ENCODE results near the gene ZNF831.

- TF ChIP-seq CTCF (IDR thresholded peaks at IDR 0.05): no peak
- no peak for TF ChIP-seq EP300 (IDR thresholded peaks at IDR 0.05)
- TF ChIP-seq POLR2A (IDR thresholded peaks at IDR 0.05): no peak
These were observed 39.9 kb upstream of the ZNF831 start for GRCh38 chr20:59123678-59124255.

All from ovary (tissue), 3 donors.